HL-60 (cell line): ENCODE results near the gene FARS2.

Source experiments
- DNase-seq, 2 experiments: peaks; one replicate each; pipeline ENCODE4 v3.0.0-alpha.2; 2010 to 2020; ENCODE audit warnings: low read depth in 1 of 2, low spot score in 1 of 2
- H3K27ac ChIP-seq: fragments of 250-450 bp; sonication (Bioruptor Pico); replicated peaks from 2 replicates; pipeline ENCODE4 v1.5.1; 2020; ENCODE audit warnings: mild to moderate bottlenecking, moderate library complexity
- H3K27me3 ChIP-seq: fragments of 250-450 bp; sonication (Bioruptor Pico); 2 replicates; pipeline ENCODE4 v1.5.1; 2021; ENCODE audit warnings: mild to moderate bottlenecking, moderate library complexity; ENCODE audit not compliant: insufficient read depth, poor library complexity, severe bottlenecking
- H3K4me3 ChIP-seq: replicated peaks from 2 replicates; pipeline ENCODE4 v1.5.1; 2011; ENCODE audit warnings: mild to moderate bottlenecking, control low read depth, low read length; ENCODE audit not compliant: insufficient read depth
- GABPA ChIP-seq: IDR thresholded peaks from 2 replicates; pipeline ENCODE4 v1.6.1; 2012; ENCODE audit warnings: low read depth
- POLR2AphosphoS5 ChIP-seq: IDR thresholded peaks from 2 replicates; pipeline ENCODE4 v1.6.1; 2012; ENCODE audit warnings: low read depth
- SPI1 ChIP-seq: IDR thresholded peaks from 2 replicates; pipeline ENCODE4 v1.6.1; 2012; ENCODE audit warnings: low read depth, mild to moderate bottlenecking, borderline replicate concordance
- TF ChIP-seq, protein P1 (sequence below): IDR thresholded peaks from one replicate; pipeline ENCODE4 v1.5.1; 2011; ENCODE audit warnings: low read length, control low read depth, inconsistent platforms; ENCODE audit not compliant: insufficient read depth
- TF ChIP-seq, protein P2 (sequence below): IDR thresholded peaks from 2 replicates; pipeline ENCODE4 v1.6.1; 2012; ENCODE audit warnings: low read depth; ENCODE audit not compliant: insufficient replicate concordance

FARS2 gene

DNA sequence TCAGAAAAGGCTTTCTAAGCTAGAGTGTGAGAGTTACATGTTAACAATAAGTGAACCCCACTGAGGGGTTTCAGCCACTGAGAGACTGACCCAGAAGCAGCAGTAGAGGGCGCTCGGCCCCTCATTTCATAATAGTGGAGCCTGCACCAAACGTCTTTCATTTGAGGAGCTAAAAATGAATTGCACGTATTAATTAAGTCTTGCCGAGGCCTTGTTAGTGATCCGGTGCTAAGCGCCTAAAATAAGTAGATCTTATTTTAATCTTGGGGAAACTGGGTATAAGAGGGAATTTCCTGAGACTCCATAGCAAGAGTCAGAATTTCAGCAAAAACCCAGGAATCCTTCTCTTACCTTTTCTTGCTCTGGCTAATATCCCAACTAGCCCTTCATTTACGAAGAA lies 209.7 kb downstream of the FARS2 start:
- Histone ChIP-seq H3K27ac (no peak overlapping the region), H3K27me3 (no peaks in the 10 kb centered on the region), H3K4me3 (no peak overlapping the region)
- TF ChIP-seq GABPA, result no peak
- TF ChIP-seq, protein P1, sequence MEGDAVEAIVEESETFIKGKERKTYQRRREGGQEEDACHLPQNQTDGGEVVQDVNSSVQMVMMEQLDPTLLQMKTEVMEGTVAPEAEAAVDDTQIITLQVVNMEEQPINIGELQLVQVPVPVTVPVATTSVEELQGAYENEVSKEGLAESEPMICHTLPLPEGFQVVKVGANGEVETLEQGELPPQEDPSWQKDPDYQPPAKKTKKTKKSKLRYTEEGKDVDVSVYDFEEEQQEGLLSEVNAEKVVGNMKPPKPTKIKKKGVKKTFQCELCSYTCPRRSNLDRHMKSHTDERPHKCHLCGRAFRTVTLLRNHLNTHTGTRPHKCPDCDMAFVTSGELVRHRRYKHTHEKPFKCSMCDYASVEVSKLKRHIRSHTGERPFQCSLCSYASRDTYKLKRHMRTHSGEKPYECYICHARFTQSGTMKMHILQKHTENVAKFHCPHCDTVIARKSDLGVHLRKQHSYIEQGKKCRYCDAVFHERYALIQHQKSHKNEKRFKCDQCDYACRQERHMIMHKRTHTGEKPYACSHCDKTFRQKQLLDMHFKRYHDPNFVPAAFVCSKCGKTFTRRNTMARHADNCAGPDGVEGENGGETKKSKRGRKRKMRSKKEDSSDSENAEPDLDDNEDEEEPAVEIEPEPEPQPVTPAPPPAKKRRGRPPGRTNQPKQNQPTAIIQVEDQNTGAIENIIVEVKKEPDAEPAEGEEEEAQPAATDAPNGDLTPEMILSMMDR, result peak; percentile 68
- peak; percentile 14 to 63 for DNase-seq

DNA sequence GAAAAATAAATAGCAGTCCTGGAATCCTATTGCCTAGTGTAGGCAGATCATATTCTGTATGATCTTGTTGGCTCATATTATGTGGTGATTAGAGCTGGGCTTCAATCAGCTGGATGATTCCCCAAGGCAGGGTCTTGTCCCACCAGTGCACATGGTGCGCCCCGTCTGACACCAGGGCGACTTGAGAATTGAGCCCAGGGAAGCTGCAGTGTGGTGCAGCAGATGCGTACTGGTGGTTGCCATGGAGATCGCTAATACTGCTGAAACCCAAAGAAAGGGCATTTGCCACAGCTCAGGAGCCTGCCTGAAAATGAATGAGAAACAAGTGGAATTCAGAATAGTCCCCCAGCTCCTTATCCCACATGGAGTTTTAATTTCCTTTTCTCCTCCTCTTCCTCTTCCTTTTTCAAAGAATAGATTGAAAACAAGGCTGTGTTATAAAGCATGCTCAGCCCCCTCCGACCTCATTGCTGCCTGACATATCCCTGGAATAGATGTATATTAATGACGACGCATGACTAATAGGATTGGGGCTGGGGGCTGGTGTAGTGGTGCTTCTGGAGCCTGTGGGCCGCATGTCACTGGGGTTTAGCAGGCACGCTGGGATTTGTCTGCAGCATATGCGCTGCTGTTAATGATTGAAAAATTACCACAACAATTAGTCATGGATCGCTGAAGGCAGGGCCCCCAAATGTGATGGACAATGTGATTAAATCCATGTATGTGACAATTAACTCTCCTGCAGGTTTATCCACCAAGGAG lies 210.5 kb downstream of the FARS2 start:
- Histone ChIP-seq H3K27me3 (no peaks in the 10 kb centered on the region), H3K4me3 (no peak overlapping the region), H3K27ac (no peak overlapping the region)
- TF ChIP-seq, protein P2, sequence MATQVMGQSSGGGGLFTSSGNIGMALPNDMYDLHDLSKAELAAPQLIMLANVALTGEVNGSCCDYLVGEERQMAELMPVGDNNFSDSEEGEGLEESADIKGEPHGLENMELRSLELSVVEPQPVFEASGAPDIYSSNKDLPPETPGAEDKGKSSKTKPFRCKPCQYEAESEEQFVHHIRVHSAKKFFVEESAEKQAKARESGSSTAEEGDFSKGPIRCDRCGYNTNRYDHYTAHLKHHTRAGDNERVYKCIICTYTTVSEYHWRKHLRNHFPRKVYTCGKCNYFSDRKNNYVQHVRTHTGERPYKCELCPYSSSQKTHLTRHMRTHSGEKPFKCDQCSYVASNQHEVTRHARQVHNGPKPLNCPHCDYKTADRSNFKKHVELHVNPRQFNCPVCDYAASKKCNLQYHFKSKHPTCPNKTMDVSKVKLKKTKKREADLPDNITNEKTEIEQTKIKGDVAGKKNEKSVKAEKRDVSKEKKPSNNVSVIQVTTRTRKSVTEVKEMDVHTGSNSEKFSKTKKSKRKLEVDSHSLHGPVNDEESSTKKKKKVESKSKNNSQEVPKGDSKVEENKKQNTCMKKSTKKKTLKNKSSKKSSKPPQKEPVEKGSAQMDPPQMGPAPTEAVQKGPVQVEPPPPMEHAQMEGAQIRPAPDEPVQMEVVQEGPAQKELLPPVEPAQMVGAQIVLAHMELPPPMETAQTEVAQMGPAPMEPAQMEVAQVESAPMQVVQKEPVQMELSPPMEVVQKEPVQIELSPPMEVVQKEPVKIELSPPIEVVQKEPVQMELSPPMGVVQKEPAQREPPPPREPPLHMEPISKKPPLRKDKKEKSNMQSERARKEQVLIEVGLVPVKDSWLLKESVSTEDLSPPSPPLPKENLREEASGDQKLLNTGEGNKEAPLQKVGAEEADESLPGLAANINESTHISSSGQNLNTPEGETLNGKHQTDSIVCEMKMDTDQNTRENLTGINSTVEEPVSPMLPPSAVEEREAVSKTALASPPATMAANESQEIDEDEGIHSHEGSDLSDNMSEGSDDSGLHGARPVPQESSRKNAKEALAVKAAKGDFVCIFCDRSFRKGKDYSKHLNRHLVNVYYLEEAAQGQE, result no peak
- TF ChIP-seq SPI1, result no peak
- TF ChIP-seq GABPA, result no peak
- TF ChIP-seq, protein P1, result no peak
- DNase-seq, result peak in 1 of 2 experiments; percentile 1

DNA sequence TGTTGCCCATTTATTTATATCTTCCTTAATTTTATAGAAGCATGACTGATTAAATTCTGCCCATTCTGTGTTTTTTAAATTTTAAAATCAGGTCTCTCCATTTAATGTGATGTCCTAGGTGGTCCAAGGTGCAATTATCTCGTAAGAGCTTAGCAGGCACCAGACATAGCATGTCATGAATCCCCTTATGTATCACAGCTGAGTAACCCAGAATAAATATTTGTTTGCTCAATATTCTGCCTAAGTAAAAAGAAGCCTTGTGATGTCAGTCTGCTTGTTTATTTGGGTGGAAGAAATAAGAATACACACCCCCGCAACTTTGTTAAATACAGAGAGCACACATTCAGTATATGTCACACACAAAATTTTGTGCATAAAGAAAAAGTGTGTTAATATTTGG lies 211.3 kb downstream of the FARS2 start:
- no peak for TF ChIP-seq GABPA
- TF ChIP-seq, protein P1, result no peak
- no peak for TF ChIP-seq SPI1
- TF ChIP-seq, protein P2, result no peak
- no peak for TF ChIP-seq POLR2AphosphoS5

DNA sequence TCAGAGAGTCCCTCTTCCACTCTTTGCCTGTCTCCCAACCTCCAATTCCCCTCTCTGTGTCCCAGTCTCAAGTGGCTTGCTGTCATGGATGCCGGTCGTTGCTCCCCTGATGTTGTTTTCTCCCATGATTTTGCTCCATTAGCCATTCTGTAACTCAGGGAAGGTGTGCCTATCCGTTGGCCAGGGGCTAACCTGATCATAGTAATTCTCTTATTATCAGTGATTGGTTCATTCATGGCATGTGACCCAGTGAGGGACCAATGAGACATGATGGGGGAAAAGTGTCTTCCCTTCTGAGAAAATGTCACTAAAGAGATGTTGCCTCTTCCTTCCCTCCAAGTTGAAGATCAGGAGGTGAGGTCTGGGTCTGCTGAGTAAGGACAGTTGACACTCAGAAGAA lies 214.5 kb downstream of the FARS2 start:
- no peak for DNase-seq
- no peak overlapping the region for H3K27ac ChIP-seq
- H3K4me3 ChIP-seq, result no peak overlapping the region
- no peaks in the 10 kb centered on the region for H3K27me3 ChIP-seq
- TF ChIP-seq POLR2AphosphoS5, result no peak
- no peak for TF ChIP-seq SPI1
- TF ChIP-seq, protein P1, result no peak
- no peak for TF ChIP-seq GABPA
- TF ChIP-seq, protein P2, result no peak

More for the DNA sequence above, 211.3 kb downstream of the FARS2 start:
- Histone ChIP-seq H3K27me3 (no peaks in the 10 kb centered on the region), H3K4me3 (no peak overlapping the region), H3K27ac (no peak overlapping the region)
- no peak for DNase-seq
